HCT116 (cell line): Measurements from ENCODE around the gene ZFR2. TPM values are rescaled to one million over a fixed set of nuclear protein-coding genes. Genes with fewer than 3 reads are reported as not detected.

Experiments used
- ATAC-seq: fragments of 200-7000 bp; cut with Tn5 transposase; 2 replicates; pipeline ENCODE4 v1.9.1; 2020; ENCODE audit warnings: mild to moderate bottlenecking, moderate library complexity
- BruUV-seq: library from RNA; stranded (reverse); fragments of 400-500 nt; replicated peaks from 2 replicates; lab custom pipeline; 2021; lab: Mats Ljungman, UMichigan
- CTCF ChIA-PET: fragments of 300-600 bp; sonication (Branson Sonifier 250); formaldehyde crosslinking; loops from one replicate; lab custom pipeline; 2021; ENCODE audit warnings: antibody characterized with exemption; lab: Charles Lee
- POLR2A ChIA-PET: fragments of 300-600, 350-600 bp; sonication (Branson Sonifier 250); formaldehyde crosslinking; loops from one replicate; lab custom pipeline; 2021; ENCODE audit warnings: antibody characterized with exemption; lab: Charles Lee
- RAD21 ChIA-PET, 2 experiments: fragments of 300-600 bp; sonication (Branson Sonifier 250); formaldehyde crosslinking; loops; one replicate each; lab custom pipeline; 2023; ENCODE audit warnings: low total read pairs in 2 of 2; ENCODE audit not compliant: uncharacterized antibody in 2 of 2, unreplicated experiment in 2 of 2, low non-redundant PET in 1 of 2; lab: Charles Lee
- DNase-seq: peaks from one replicate; pipeline ENCODE4 v3.0.0-alpha.2; 2010; ENCODE audit warnings: low read depth, low spot score
- H2AFZ ChIP-seq: fragments of 200-600 bp; shearing (Covaris generic), sonication (generic); 2 replicates; pipeline ENCODE4 v1.6.1; 2017; ENCODE audit warnings: low read depth, mixed run types, mixed read lengths, antibody characterized with exemption, low read length; ENCODE audit not compliant: poor library complexity, severe bottlenecking
- H3K27ac ChIP-seq: 2 replicates; pipeline ENCODE4 v1.5.1; 2012; ENCODE audit warnings: low read depth, low read length
- H3K27me3 ChIP-seq: fragments of 200-600 bp; sonication (generic); 2 replicates; pipeline ENCODE4 v1.6.1; 2016; ENCODE audit warnings: mixed run types, low read length, mixed read lengths; ENCODE audit not compliant: insufficient read depth
- H3K36me3 ChIP-seq, 2 experiments: fragments of 200-500 bp in 1 of 2; fragments of 200-600 bp in 1 of 2; sonication (Bioruptor generic) in 1 of 2; sonication (generic) in 1 of 2; 2 replicates each; pipeline versions ENCODE4 v1.5.1 to v1.6.1; 2014 to 2016; ENCODE audit warnings: low read length in 2 of 2, inconsistent platforms in 1 of 2, mixed read lengths in 1 of 2, mixed run types in 1 of 2; ENCODE audit not compliant: insufficient read depth in 2 of 2, control insufficient read depth in 1 of 2
- H3K4me1 ChIP-seq, 2 experiments: fragments of 200-600 bp in 1 of 2; sonication (generic) in 1 of 2; 2 replicates each; pipeline versions ENCODE4 v1.5.1 to v1.6.1; 2012 to 2017; ENCODE audit warnings: low read length in 2 of 2, inconsistent platforms in 1 of 2, mild to moderate bottlenecking in 1 of 2, mixed read lengths in 1 of 2, mixed run types in 1 of 2, moderate library complexity in 1 of 2; ENCODE audit not compliant: insufficient read depth in 2 of 2, control insufficient read depth in 1 of 2
- H3K4me2 ChIP-seq: fragments of 200-600 bp; sonication (generic); 2 replicates; pipeline ENCODE4 v1.6.1; 2017; ENCODE audit warnings: mixed run types, low read length, mixed read lengths
- H3K4me3 ChIP-seq, 2 experiments: fragments of 200-600 bp in 1 of 2; sonication (generic) in 1 of 2; replicated peaks in 1 of 2; 2 replicates each; pipeline ENCODE4 v1.5.1; 2011 to 2016; ENCODE audit warnings: low read length in 2 of 2, control low read depth in 1 of 2, low read depth in 1 of 2, mild to moderate bottlenecking in 1 of 2, mixed read lengths in 1 of 2, mixed run types in 1 of 2
- H3K79me2 ChIP-seq: fragments of 200-600 bp; sonication (generic); 2 replicates; pipeline ENCODE4 v1.6.1; 2017; ENCODE audit warnings: mild to moderate bottlenecking, mixed run types, low read length, moderate library complexity, mixed read lengths; ENCODE audit not compliant: insufficient read depth
- H3K9ac ChIP-seq: fragments of 200-600 bp; sonication (generic); 2 replicates; pipeline ENCODE4 v1.6.1; 2016; ENCODE audit warnings: low read length, mixed read lengths
- H3K9me2 ChIP-seq: fragments of 200-600 bp; sonication (generic), shearing (Covaris generic); 2 replicates; pipeline ENCODE4 v1.6.1; 2017; ENCODE audit warnings: mixed run types, mild to moderate bottlenecking, moderate library complexity; ENCODE audit not compliant: insufficient read depth
- H3K9me3 ChIP-seq, 2 experiments: fragments of 200-500 bp in 1 of 2; fragments of 200-600 bp in 1 of 2; sonication (Bioruptor generic) in 1 of 2; sonication (generic) in 1 of 2; 2 replicates each; pipeline ENCODE4 v1.6.1; 2014 to 2017; ENCODE audit warnings: low read length in 2 of 2, mixed read lengths in 2 of 2, inconsistent platforms in 1 of 2, low read depth in 1 of 2, mild to moderate bottlenecking in 1 of 2, mixed run types in 1 of 2, moderate library complexity in 1 of 2; ENCODE audit not compliant: control insufficient read depth in 1 of 2, insufficient read depth in 1 of 2
- H4K20me1 ChIP-seq: fragments of 200-600 bp; sonication (generic), shearing (Covaris generic); 2 replicates; pipeline ENCODE4 v1.6.1; 2017; ENCODE audit warnings: mixed run types, mild to moderate bottlenecking, moderate library complexity; ENCODE audit not compliant: insufficient read depth
- ATF3 ChIP-seq: IDR thresholded peaks from 2 replicates; pipeline ENCODE4 v1.6.1; 2012
- CBX3 ChIP-seq: IDR thresholded peaks from 2 replicates; pipeline ENCODE4 v1.6.1; 2012; ENCODE audit warnings: low read depth
- CEBPB ChIP-seq: IDR thresholded peaks from 2 replicates; pipeline ENCODE4 v1.6.1; 2012; ENCODE audit warnings: low read depth
- EGR1 ChIP-seq: IDR thresholded peaks from 2 replicates; pipeline ENCODE4 v1.6.1; 2012; ENCODE audit warnings: low read depth
- ELF1 ChIP-seq: IDR thresholded peaks from 2 replicates; pipeline ENCODE4 v1.6.1; 2012; ENCODE audit warnings: low read depth, borderline replicate concordance
- EZH2 ChIP-seq: fragments of 200-600 bp; sonication (generic); IDR thresholded peaks from 2 replicates; pipeline ENCODE4 v1.6.1; 2017; ENCODE audit warnings: antibody characterized with exemption, mixed run types
- EZH2phosphoT487 ChIP-seq: fragments of 200-600 bp; IDR thresholded peaks from 2 replicates; pipeline ENCODE4 v1.6.1; 2018; ENCODE audit warnings: antibody characterized with exemption, borderline replicate concordance
- FOSL1 ChIP-seq: IDR thresholded peaks from 2 replicates; pipeline ENCODE4 v1.6.1; 2012; ENCODE audit warnings: low read depth
- MAX ChIP-seq: IDR thresholded peaks from 2 replicates; pipeline ENCODE4 v1.6.1; 2012
- POLR2A ChIP-seq: IDR thresholded peaks from 2 replicates; pipeline ENCODE4 v1.7.0; 2011; ENCODE audit warnings: borderline replicate concordance; ENCODE audit not compliant: insufficient read depth, insufficient read length; ENCODE audit errors: extremely low read depth
- RAD21 ChIP-seq: IDR thresholded peaks from 2 replicates; pipeline ENCODE4 v1.6.1; 2012; ENCODE audit warnings: low read depth, mild to moderate bottlenecking
- SP1 ChIP-seq: IDR thresholded peaks from 2 replicates; pipeline ENCODE4 v1.6.1; 2012; ENCODE audit warnings: low read depth
- SRF ChIP-seq: IDR thresholded peaks from 2 replicates; pipeline ENCODE4 v1.6.1; 2012; ENCODE audit warnings: low read depth
- TCF7L2 ChIP-seq: IDR thresholded peaks from 2 replicates; pipeline ENCODE4 v1.7.0; 2011; ENCODE audit warnings: borderline replicate concordance, inconsistent platforms; ENCODE audit not compliant: insufficient read depth, insufficient read length; ENCODE audit errors: extremely low read depth
- YY1 ChIP-seq: IDR thresholded peaks from 2 replicates; pipeline ENCODE4 v1.6.1; 2011; ENCODE audit warnings: low read length, low read depth, moderate library complexity, mild to moderate bottlenecking; ENCODE audit not compliant: insufficient replicate concordance; ENCODE audit errors: extremely low read depth
- ZBTB33 ChIP-seq: IDR thresholded peaks from 2 replicates; pipeline ENCODE4 v1.6.1; 2011; ENCODE audit warnings: mild to moderate bottlenecking, low read length, moderate library complexity; ENCODE audit not compliant: insufficient replicate concordance; ENCODE audit errors: extremely low read depth
- ZFX ChIP-seq: fragments of 450-650 bp; IDR thresholded peaks from 2 replicates; pipeline ENCODE4 v1.6.1; 2017
- ZNF274 ChIP-seq: fragments of 200-500 bp; sonication (Bioruptor generic); IDR thresholded peaks from 2 replicates; pipeline ENCODE4 v1.6.1; 2014; ENCODE audit warnings: mild to moderate bottlenecking, low read depth, low read length, inconsistent platforms
- intact Hi-C: fragments of 100-400 bp; cut with micrococcal nuclease; formaldehyde crosslinking; loops from 2 replicates; pipeline ENCODE4 v1.10.0; 2022
- total RNA-seq: library from RNA; stranded (reverse); gene quantifications from one replicate; pipeline ENCODE4 v1.2.1, GENCODE V29; 2021; ENCODE audit not compliant: unreplicated experiment
- TF ChIP-seq, protein P1 (sequence below), 3 experiments: fragments of 200-600 bp in 1 of 3; sonication (generic) in 1 of 3; IDR thresholded peaks in 2 of 3; conservative IDR thresholded peaks in 1 of 3; 2 replicates each; pipeline ENCODE4 v1.5.1; 2012 to 2017; ENCODE audit warnings: low read depth in 2 of 3, low read length in 2 of 3, antibody characterized with exemption in 1 of 3, borderline replicate concordance in 1 of 3, control low read depth in 1 of 3, mild to moderate bottlenecking in 1 of 3, mixed read lengths in 1 of 3, mixed run types in 1 of 3, moderate library complexity in 1 of 3; ENCODE audit not compliant: insufficient read depth in 1 of 3

The ZFR2 gene
- total RNA-seq, 1 experiment from 2014 or later = 0.34 TPM

DNA sequence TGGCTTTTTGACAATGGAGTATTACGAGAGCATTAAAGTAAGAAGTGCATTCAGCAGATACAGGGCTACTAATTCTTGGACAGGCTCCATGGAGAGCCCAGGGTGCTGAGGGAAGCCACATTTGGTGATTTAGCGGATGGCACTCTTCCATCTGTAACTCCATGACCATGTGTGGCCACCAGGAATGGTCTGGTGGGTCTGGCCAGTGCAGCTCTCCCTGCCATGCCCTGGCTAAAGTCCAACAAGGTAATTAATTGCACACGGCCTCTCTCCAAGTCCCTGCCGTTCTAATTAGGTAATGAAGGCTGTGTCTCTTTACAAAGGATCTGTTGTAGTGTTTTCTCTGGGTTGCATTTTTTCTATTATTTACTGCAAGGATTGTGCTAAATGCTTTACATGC, 4.3 kb upstream of the ZFR2 start:
- intact Hi-C loops = no loop called here
- H3K4me3 ChIP-seq = no peak overlapping the region
- H2AFZ ChIP-seq = no peak overlapping the region
- POLR2A ChIA-PET = no interaction called here
- no TSS peak for BruUV-seq
- no peak overlapping the region for H3K27ac ChIP-seq
- no peaks in the 10 kb centered on the region; the same call in 1 of the 2 replicates for H3K27me3 ChIP-seq
- RAD21 ChIA-PET = no interaction called here
- TF ChIP-seq SP1 (no peak), MAX (no peak), FOSL1 (no peak), ATF3 (no peak), ZBTB33 (no peak), RAD21 (no peak), CBX3 (no peak), ELF1 (no peak), TCF7L2 (no peak), ZNF274 (no peak), POLR2A (no peak), EZH2 (no peak), EZH2phosphoT487 (no peak), CEBPB (no peak), SRF (no peak), ZFX (no peak), YY1 (no peak), EGR1 (no peak)
- TF ChIP-seq, protein P1, sequence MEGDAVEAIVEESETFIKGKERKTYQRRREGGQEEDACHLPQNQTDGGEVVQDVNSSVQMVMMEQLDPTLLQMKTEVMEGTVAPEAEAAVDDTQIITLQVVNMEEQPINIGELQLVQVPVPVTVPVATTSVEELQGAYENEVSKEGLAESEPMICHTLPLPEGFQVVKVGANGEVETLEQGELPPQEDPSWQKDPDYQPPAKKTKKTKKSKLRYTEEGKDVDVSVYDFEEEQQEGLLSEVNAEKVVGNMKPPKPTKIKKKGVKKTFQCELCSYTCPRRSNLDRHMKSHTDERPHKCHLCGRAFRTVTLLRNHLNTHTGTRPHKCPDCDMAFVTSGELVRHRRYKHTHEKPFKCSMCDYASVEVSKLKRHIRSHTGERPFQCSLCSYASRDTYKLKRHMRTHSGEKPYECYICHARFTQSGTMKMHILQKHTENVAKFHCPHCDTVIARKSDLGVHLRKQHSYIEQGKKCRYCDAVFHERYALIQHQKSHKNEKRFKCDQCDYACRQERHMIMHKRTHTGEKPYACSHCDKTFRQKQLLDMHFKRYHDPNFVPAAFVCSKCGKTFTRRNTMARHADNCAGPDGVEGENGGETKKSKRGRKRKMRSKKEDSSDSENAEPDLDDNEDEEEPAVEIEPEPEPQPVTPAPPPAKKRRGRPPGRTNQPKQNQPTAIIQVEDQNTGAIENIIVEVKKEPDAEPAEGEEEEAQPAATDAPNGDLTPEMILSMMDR (IDR thresholded peaks at IDR 0.05 in 2 of 3, conservative IDR thresholded peaks at IDR 0.05 in 1 of 3; ENCODE audit: borderline replicate concordance in 1 of 3, insufficient read depth in 1 of 3, low read depth in 2 of 3, low read length in 2 of 3) = no peak
- H3K4me1 ChIP-seq = no peaks in the 10 kb centered on the region
- no peaks in the 10 kb centered on the region for H3K9me2 ChIP-seq
- CTCF ChIA-PET = no interaction called here
- no peak overlapping the region for H3K9ac ChIP-seq
- H3K4me2 ChIP-seq = no peak overlapping the region
- no peak for DNase-seq
- no peaks in the 10 kb centered on the region for H3K79me2 ChIP-seq
- H4K20me1 ChIP-seq = no peaks in the 10 kb centered on the region
- H3K9me3 ChIP-seq = no peaks in the 10 kb centered on the region
- no peak for ATAC-seq
- no peaks in the 10 kb centered on the region for H3K36me3 ChIP-seq
